H9 (cell line): Measurements from ENCODE around the gene RBBP9. TPM values are rescaled to one million over a fixed set of nuclear protein-coding genes. Genes with fewer than 3 reads are reported as not detected.
A peak's percentile ranks its signal among the peaks of the same experiment; 100 is the strongest.

ENCODE experiments used
- DNase-seq: peaks from one replicate; pipeline ENCODE4 v3.0.0-alpha.2; 2017
- H2AFZ ChIP-seq: one replicate; pipeline ENCODE4 v1.6.1; 2013; ENCODE audit warnings: mild to moderate bottlenecking, low read length, control low read depth, moderate library complexity
- H2AK5ac ChIP-seq: 2 replicates; pipeline ENCODE4 v1.6.1; 2013; ENCODE audit warnings: low read length, control low read depth, mixed read lengths; ENCODE audit not compliant: insufficient read length
- H2BK120ac ChIP-seq: one replicate; pipeline ENCODE4 v1.6.1; 2013; ENCODE audit warnings: low read depth, mild to moderate bottlenecking, low read length, control low read depth, inconsistent platforms; ENCODE audit not compliant: poor library complexity, severe bottlenecking
- H2BK12ac ChIP-seq: 2 replicates; pipeline ENCODE4 v1.6.1; 2013; ENCODE audit warnings: low read length, control low read depth, mixed read lengths, low read depth; ENCODE audit not compliant: insufficient read length
- H2BK15ac ChIP-seq: 2 replicates; pipeline ENCODE4 v1.6.1; 2013; ENCODE audit warnings: low read depth, low read length, control low read depth
- H2BK20ac ChIP-seq: one replicate; pipeline ENCODE4 v1.6.1; 2013; ENCODE audit warnings: low read depth, mild to moderate bottlenecking, low read length, control low read depth, inconsistent platforms; ENCODE audit not compliant: poor library complexity, severe bottlenecking
- H2BK5ac ChIP-seq: 2 replicates; pipeline ENCODE4 v1.6.1; 2013; ENCODE audit warnings: low read length, control low read depth, mixed read lengths; ENCODE audit not compliant: insufficient read length
- H3K14ac ChIP-seq: 2 replicates; pipeline ENCODE4 v1.6.1; 2013; ENCODE audit warnings: low read length, control low read depth; ENCODE audit not compliant: insufficient read depth
- H3K18ac ChIP-seq: 2 replicates; pipeline ENCODE4 v1.6.1; 2013; ENCODE audit warnings: low read depth, mild to moderate bottlenecking, mixed read lengths, low read length, control low read depth; ENCODE audit not compliant: insufficient read length
- H3K23ac ChIP-seq: 2 replicates; pipeline ENCODE4 v1.6.1; 2013; ENCODE audit warnings: low read length, control low read depth, mixed read lengths, low read depth; ENCODE audit not compliant: insufficient read length
- H3K23me2 ChIP-seq: 2 replicates; pipeline ENCODE4 v1.6.1; 2013; ENCODE audit warnings: low read depth, mild to moderate bottlenecking, mixed read lengths, low read length, control low read depth; ENCODE audit not compliant: insufficient read length, poor library complexity, severe bottlenecking
- H3K27ac ChIP-seq: 2 replicates; pipeline ENCODE4 v1.5.1; 2013; ENCODE audit warnings: low read length, control low read depth, mixed read lengths, low read depth; ENCODE audit not compliant: insufficient read length
- H3K27me3 ChIP-seq: 2 replicates; pipeline ENCODE4 v1.6.1; 2013; ENCODE audit warnings: low read length, control low read depth, inconsistent platforms; ENCODE audit not compliant: insufficient read depth
- H3K4ac ChIP-seq: 2 replicates; pipeline ENCODE4 v1.6.1; 2013; ENCODE audit warnings: low read depth, mild to moderate bottlenecking, control low read depth, inconsistent platforms, low read length, moderate library complexity
- H3K4me1 ChIP-seq: 2 replicates; pipeline ENCODE4 v1.6.1; 2013; ENCODE audit warnings: low read length, control low read depth, inconsistent platforms; ENCODE audit not compliant: insufficient read depth
- H3K4me2 ChIP-seq: 2 replicates; pipeline ENCODE4 v1.6.1; 2013; ENCODE audit warnings: low read length, control low read depth, mixed read lengths; ENCODE audit not compliant: insufficient read length, insufficient read depth
- H3K56ac ChIP-seq: 2 replicates; pipeline ENCODE4 v1.6.1; 2013; ENCODE audit warnings: low read depth, mild to moderate bottlenecking, mixed read lengths, low read length, control low read depth; ENCODE audit not compliant: insufficient read length
- H3K79me1 ChIP-seq: 2 replicates; pipeline ENCODE4 v1.6.1; 2013; ENCODE audit warnings: low read depth, mild to moderate bottlenecking, moderate library complexity, low read length, control low read depth, inconsistent platforms; ENCODE audit not compliant: insufficient read depth, poor library complexity, severe bottlenecking
- H3K79me2 ChIP-seq: 2 replicates; pipeline ENCODE4 v1.6.1; 2013; ENCODE audit warnings: low read length, control low read depth, inconsistent platforms; ENCODE audit not compliant: insufficient read depth
- H3K9ac ChIP-seq: 2 replicates; pipeline ENCODE4 v1.6.1; 2013; ENCODE audit warnings: low read length, control low read depth, mixed read lengths; ENCODE audit not compliant: insufficient read length; ENCODE audit errors: extremely low read depth
- H3K9me3 ChIP-seq: one replicate; pipeline ENCODE4 v1.6.1; 2013; ENCODE audit warnings: low read depth, low read length, inconsistent platforms; ENCODE audit not compliant: control insufficient read depth
- H3T11ph ChIP-seq: one replicate; pipeline ENCODE4 v1.6.1; 2013; ENCODE audit warnings: mild to moderate bottlenecking, low read length, control low read depth, inconsistent platforms
- H4K20me1 ChIP-seq: one replicate; pipeline ENCODE4 v1.6.1; 2013; ENCODE audit not compliant: control insufficient read depth, insufficient read length, insufficient read depth
- H4K5ac ChIP-seq: 2 replicates; pipeline ENCODE4 v1.6.1; 2013; ENCODE audit warnings: low read depth, mild to moderate bottlenecking, mixed read lengths, low read length, control low read depth; ENCODE audit not compliant: insufficient read length
- H4K8ac ChIP-seq: replicated peaks from 2 replicates; pipeline ENCODE4 v1.6.1; 2013; ENCODE audit warnings: low read length, control low read depth, mixed read lengths, low read depth; ENCODE audit not compliant: insufficient read length
- H4K91ac ChIP-seq: 2 replicates; pipeline ENCODE4 v1.6.1; 2013; ENCODE audit warnings: low read depth, mild to moderate bottlenecking, moderate library complexity, mixed read lengths, low read length, control low read depth; ENCODE audit not compliant: insufficient read length
- H3K27ac Mint-ChIP-seq, 3 experiments: 2 replicates in 2 of 3; 3 replicates in 1 of 3; pipeline ENCODE4 v1.8.0; 2020 to 2021; ENCODE audit warnings: mixed read lengths in 3 of 3, mild to moderate bottlenecking in 1 of 3, moderate library complexity in 1 of 3
- H3K27me3 Mint-ChIP-seq: 2 replicates; pipeline ENCODE4 v1.8.0; 2021; ENCODE audit warnings: low read depth, mild to moderate bottlenecking, moderate library complexity, mixed read lengths
- H3K36me3 Mint-ChIP-seq, 3 experiments: 2 replicates in 2 of 3; 3 replicates in 1 of 3; pipeline ENCODE4 v1.8.0; 2020 to 2021; ENCODE audit warnings: low read depth in 3 of 3, mixed read lengths in 3 of 3; ENCODE audit not compliant: insufficient read depth in 1 of 3
- H3K4me1 Mint-ChIP-seq, 2 experiments: 2 replicates each; pipeline ENCODE4 v1.8.0; 2020; ENCODE audit warnings: mixed read lengths in 2 of 2
- H3K4me3 Mint-ChIP-seq, 2 experiments: 2 replicates in 1 of 2; 3 replicates in 1 of 2; pipeline ENCODE4 v1.8.0; 2020 to 2021; ENCODE audit warnings: mild to moderate bottlenecking in 2 of 2, mixed read lengths in 2 of 2, moderate library complexity in 1 of 2
- H3K9me3 Mint-ChIP-seq, 2 experiments: 2 replicates in 1 of 2; 3 replicates in 1 of 2; pipeline ENCODE4 v1.8.0; 2020; ENCODE audit warnings: mild to moderate bottlenecking in 2 of 2, mixed read lengths in 2 of 2, moderate library complexity in 1 of 2
- CTCF ChIP-seq: fragments of 200-600 bp; sonication (generic); conservative IDR thresholded peaks from 3 replicates; pipeline ENCODE4 v1.8.0; 2021; ENCODE audit warnings: antibody characterized with exemption, mild to moderate bottlenecking
- WGBS: extraction: QIAGEN DNeasy Blood & Tissue Kit; methylation state at CpG from one replicate; pipeline ENCODE4 v1.1.7; 2013; ENCODE audit warnings: missing lambda C conversion rate, low lambda C conversion rate, mixed read lengths; ENCODE audit not compliant: insufficient read length; ENCODE audit errors: extremely low coverage; 5-methylcytosine and 5-hydroxymethylcytosine counted together
- total RNA-seq: library from RNA; stranded (reverse); gene quantifications from 2 replicates; pipeline ENCODE4 v1.2.1, GENCODE V29; 2021

The RBBP9 gene
- total RNA-seq, 1 experiment from 2014 or later, result 12.0 TPM

- no peak overlapping the region for H2BK120ac ChIP-seq
- no peak overlapping the region for H3K56ac ChIP-seq
- H2BK5ac ChIP-seq, result no peak overlapping the region
- H2AK5ac ChIP-seq, result no peak overlapping the region
- no peak overlapping the region for H4K91ac ChIP-seq
- peaks cover 7% of the 10 kb centered on the region for H3K23me2 ChIP-seq
- H2BK20ac ChIP-seq, result no peak overlapping the region
- 0 out of 7 replicates have a peak overlapping the region, but pooled peaks of 1 of the 3 experiments have one; percentile 96 for H3K27ac Mint-ChIP-seq
- H3K27me3 Mint-ChIP-seq, result no peaks in the 10 kb centered on the region
- H3K14ac ChIP-seq, result no peak overlapping the region
- no peaks in the 10 kb centered on the region for H3K79me1 ChIP-seq
- H2BK12ac ChIP-seq, result no peak overlapping the region
- peaks cover 11 to 12% of the 10 kb centered on the region in 2 experiments for H3K4me1 Mint-ChIP-seq
- no peaks in the 10 kb centered on the region for H3K79me2 ChIP-seq
- H3T11ph ChIP-seq, result no peak overlapping the region
- no peak overlapping the region for H3K4ac ChIP-seq
- no peak overlapping the region for H3K18ac ChIP-seq
- DNase-seq, result no peak
- no CpG with 5 or more reads among the region's 7 CpGs for WGBS
- no peaks in the 10 kb centered on the region for H3K27me3 ChIP-seq
- no peak overlapping the region for H3K23ac ChIP-seq
- no peaks in the 10 kb centered on the region for H3K4me1 ChIP-seq
- peak overlapping the region; percentile 94 to 98 for H3K4me3 Mint-ChIP-seq
- H3K4me2 ChIP-seq, result peak overlapping the region; percentile 52
- H4K5ac ChIP-seq, result no peak overlapping the region
- no peak overlapping the region for H2BK15ac ChIP-seq
- H3K9ac ChIP-seq, result no peak overlapping the region
- no peaks in the 10 kb centered on the region for H4K20me1 ChIP-seq
- H3K9me3 ChIP-seq, result no peaks in the 10 kb centered on the region
- no peak overlapping the region for H4K8ac ChIP-seq
- H3K36me3 Mint-ChIP-seq, result peaks cover 5 to 10% (median 9%) of the 10 kb centered on the region in 3 experiments; a peak in 5 of 7 replicates
- no peak overlapping the region for H2AFZ ChIP-seq
- H3K9me3 Mint-ChIP-seq, result no peaks in the 10 kb centered on the region
- TF ChIP-seq CTCF, result no peak
- no peak overlapping the region for H3K27ac ChIP-seq
Measured at GRCh38 chr20:18496042-18496441, 983 bp downstream of the RBBP9 start.
